ENCODE results near the gene CDH12. TPM values are rescaled to one million over a fixed set of nuclear protein-coding genes. Genes with fewer than 3 reads are reported as not detected.

CDH12 gene
- total and polyA plus RNA-seq, 10 donors, result 0.32 TPM; not detected in 9

DNA sequence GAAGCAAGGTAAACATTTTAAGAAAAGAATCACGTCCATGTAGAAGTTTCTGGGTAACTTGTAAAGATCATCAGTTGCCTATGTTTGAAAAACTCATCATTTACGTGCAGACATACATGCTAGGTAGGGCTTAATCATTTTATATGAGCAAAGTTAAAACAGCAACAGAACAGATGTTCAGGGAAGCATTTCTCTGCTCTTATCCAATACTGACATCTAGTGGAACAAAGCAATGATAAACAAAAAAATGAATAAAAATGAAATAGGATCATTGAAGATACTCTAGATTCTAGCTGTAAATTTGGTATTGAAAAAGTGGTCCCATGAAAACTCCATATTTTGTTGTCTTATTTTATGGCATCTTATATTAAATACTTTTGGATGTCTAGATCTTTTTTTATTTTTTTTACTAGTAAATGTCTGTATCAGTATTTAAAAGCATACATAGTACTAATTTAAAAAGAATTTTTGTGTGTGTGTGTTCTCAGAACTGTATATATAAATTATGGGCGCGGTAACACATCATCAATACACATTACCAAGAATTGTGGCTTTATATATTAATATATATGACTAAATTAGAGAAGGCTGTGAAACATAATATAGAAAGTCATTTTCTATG lies 1050.2 kb downstream of the CDH12 start:
- DNase-seq, result no peak
- Histone ChIP-seq H3K36me3 (no peaks in the 10 kb centered on the region), H3K9me3 (peaks cover 0 to 8% (median 0%) of the 10 kb centered on the region in 8 donors), H3K4me1 (no peaks in the 10 kb centered on the region), H3K27me3 (replicated peaks in 1 of 7) (no peaks in the 10 kb centered on the region), H3K27ac (no peak overlapping the region), H3K4me3 (no peak overlapping the region)
- intact Hi-C loops (cut with DNase I; ENCODE audit: low total_unique reads), result no loop called here
- 29 to 45% (median 40%) methylated on average over 4 of the region's 4 CpGs for WGBS, 5 donors
- TF ChIP-seq, protein P1, sequence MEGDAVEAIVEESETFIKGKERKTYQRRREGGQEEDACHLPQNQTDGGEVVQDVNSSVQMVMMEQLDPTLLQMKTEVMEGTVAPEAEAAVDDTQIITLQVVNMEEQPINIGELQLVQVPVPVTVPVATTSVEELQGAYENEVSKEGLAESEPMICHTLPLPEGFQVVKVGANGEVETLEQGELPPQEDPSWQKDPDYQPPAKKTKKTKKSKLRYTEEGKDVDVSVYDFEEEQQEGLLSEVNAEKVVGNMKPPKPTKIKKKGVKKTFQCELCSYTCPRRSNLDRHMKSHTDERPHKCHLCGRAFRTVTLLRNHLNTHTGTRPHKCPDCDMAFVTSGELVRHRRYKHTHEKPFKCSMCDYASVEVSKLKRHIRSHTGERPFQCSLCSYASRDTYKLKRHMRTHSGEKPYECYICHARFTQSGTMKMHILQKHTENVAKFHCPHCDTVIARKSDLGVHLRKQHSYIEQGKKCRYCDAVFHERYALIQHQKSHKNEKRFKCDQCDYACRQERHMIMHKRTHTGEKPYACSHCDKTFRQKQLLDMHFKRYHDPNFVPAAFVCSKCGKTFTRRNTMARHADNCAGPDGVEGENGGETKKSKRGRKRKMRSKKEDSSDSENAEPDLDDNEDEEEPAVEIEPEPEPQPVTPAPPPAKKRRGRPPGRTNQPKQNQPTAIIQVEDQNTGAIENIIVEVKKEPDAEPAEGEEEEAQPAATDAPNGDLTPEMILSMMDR (IDR thresholded peaks at IDR 0.05 in 8 of 11, conservative IDR thresholded peaks at IDR 0.05 in 3 of 11), result peak in 3 of 11 experiments; percentile 8 to 35 (median 22)
- TF ChIP-seq POLR2AphosphoS5 (IDR thresholded peaks at IDR 0.05), result no peak

- H3K4me3 ChIP-seq, result no peak overlapping the region
- no peak for TF ChIP-seq POLR2AphosphoS5 (IDR thresholded peaks at IDR 0.05)
- TF ChIP-seq, protein P1 (IDR thresholded peaks at IDR 0.05 in 8 of 11, conservative IDR thresholded peaks at IDR 0.05 in 3 of 11), result no peak
- TF ChIP-seq POLR2A (IDR thresholded peaks at IDR 0.05), result no peak
- H3K9me3 ChIP-seq, result peaks cover 0 to 8% (median 0%) of the 10 kb centered on the region in 8 donors
- H3K27ac ChIP-seq, result no peak overlapping the region
- intact Hi-C loops (cut with DNase I; ENCODE audit: low total_unique reads), result no loop called here
- 92 to 97% (median 93%) methylated on average over 10 of the region's 10 CpGs for WGBS, 5 donors
- H3K36me3 ChIP-seq, result no peaks in the 10 kb centered on the region
- no peak for DNase-seq
- no peaks in the 10 kb centered on the region for H3K27me3 ChIP-seq (replicated peaks in 1 of 7)
- H3K4me1 ChIP-seq, result no peaks in the 10 kb centered on the region
These were observed 1051.0 kb downstream of the CDH12 start for GRCh38 chr5:21802100-21802499.

DNA sequence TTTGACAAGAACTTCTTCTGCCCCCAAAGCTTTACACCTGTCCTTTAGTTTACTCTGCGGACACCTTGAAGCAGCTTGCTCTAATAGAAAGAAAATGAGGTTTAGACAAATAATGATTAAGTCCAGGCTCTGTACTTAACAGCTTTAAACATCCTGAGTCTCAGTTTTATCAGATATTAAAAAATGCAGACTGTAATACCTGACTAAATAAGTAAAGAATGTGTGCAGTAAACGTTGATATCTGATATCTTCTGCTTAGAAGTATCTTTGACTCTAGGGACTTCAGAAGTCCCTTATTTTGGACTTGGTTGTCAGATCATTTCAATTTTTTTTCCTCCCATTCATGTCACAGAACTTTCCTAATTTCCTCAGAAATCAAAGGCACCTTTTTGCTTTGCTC lies 1060.4 kb downstream of the CDH12 start:
- no peaks in the 10 kb centered on the region for H3K27me3 ChIP-seq (replicated peaks in 1 of 7)
- no peak overlapping the region for H3K27ac ChIP-seq
- 67 to 80% (median 71%) methylated on average over 2 of the region's 2 CpGs for WGBS, 5 donors
- H3K36me3 ChIP-seq, result no peaks in the 10 kb centered on the region
- DNase-seq, result no peak
- H3K4me1 ChIP-seq, result no peaks in the 10 kb centered on the region
- H3K4me3 ChIP-seq, result no peak overlapping the region
- intact Hi-C loops (cut with DNase I; ENCODE audit: low total_unique reads), result no loop called here
- TF ChIP-seq, protein P1 (IDR thresholded peaks at IDR 0.05 in 8 of 11, conservative IDR thresholded peaks at IDR 0.05 in 3 of 11), result no peak
- TF ChIP-seq POLR2AphosphoS5 (IDR thresholded peaks at IDR 0.05) (no peak), POLR2A (IDR thresholded peaks at IDR 0.05) (no peak)
- H3K9me3 ChIP-seq, result no peaks in the 10 kb centered on the region

DNA sequence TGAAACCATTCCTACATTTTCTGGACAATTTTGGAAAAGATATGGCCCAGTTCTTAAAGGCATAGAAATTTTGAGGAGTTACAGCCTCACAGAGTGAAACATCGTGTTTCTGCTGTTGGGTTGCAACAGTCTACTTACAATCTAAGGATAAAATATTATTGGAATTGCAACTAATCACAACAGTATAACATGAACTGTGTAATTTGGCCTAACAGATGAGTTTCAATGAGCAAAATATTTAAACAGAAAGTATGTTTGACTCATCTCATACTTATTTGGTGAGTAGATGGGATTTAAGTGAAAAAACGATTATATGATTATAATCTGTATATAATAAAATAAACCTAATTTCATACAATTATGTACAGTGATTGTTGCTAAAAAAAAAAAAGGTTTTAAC lies 1061.8 kb downstream of the CDH12 start:
- no peak overlapping the region for H3K4me3 ChIP-seq
- no peaks in the 10 kb centered on the region for H3K27me3 ChIP-seq (replicated peaks in 1 of 7)
- H3K9me3 ChIP-seq, result peaks cover 0 to 1% (median 0%) of the 10 kb centered on the region in 8 donors
- no peak overlapping the region for H3K27ac ChIP-seq
- WGBS, 5 donors, result 71 to 84% (median 76%) methylated on average over 2 of the region's 2 CpGs
- no peaks in the 10 kb centered on the region for H3K36me3 ChIP-seq
- intact Hi-C loops (cut with DNase I; ENCODE audit: low total_unique reads), result no loop called here
- DNase-seq, result no peak
- TF ChIP-seq POLR2A (IDR thresholded peaks at IDR 0.05), result no peak
- TF ChIP-seq, protein P1 (IDR thresholded peaks at IDR 0.05 in 8 of 11, conservative IDR thresholded peaks at IDR 0.05 in 3 of 11), result no peak
- no peak for TF ChIP-seq POLR2AphosphoS5 (IDR thresholded peaks at IDR 0.05)
- no peaks in the 10 kb centered on the region for H3K4me1 ChIP-seq
